Measurements from ENCODE around the gene TUBB2B. TPM values are rescaled to one million over a fixed set of nuclear protein-coding genes. Genes with fewer than 3 reads are reported as not detected.

TUBB2B gene
- total and polyA plus RNA-seq, 9 of the 15 experiments (the other 6 are each of a cell fraction or from before 2014, with no cell fraction given) = 0.11 to 9.7 (median 4.6) TPM

GRCh38 chr6:3273707-3274521 is 46.5 kb upstream of the TUBB2B start (continued):
- TF ChIP-seq GABPA (tag; conservative IDR thresholded peaks at IDR 0.05; ENCODE audit: low read depth) = no peak
- no peak for TF ChIP-seq ZNF699 (CRISPR knock-in tag; IDR thresholded peaks at IDR 0.05; ENCODE audit: insufficient replicate concordance)
- no peak for TF ChIP-seq SAP30 (IDR thresholded peaks at IDR 0.05; ENCODE audit: borderline replicate concordance, insufficient read depth, low read depth, low read length, poor library complexity, severe bottlenecking)

GRCh38 chr6:3272911-3273547 is 45.6 kb upstream of the TUBB2B start:
- Histone ChIP-seq H3K4me1 (replicated peaks in 1 of 2; ENCODE audit: control insufficient read depth in 2 of 2, insufficient read depth in 2 of 2, low read length in 2 of 2) (peaks cover 0 to 7% of the 10 kb centered on the region in 2 experiments; a peak in 2 of 5 replicates), H3K4me3 (no peak overlapping the region), H3K36me3 (ENCODE audit: control insufficient read depth, insufficient read depth, low read length) (peaks cover 54% of the 10 kb centered on the region), H3K27me3 (ENCODE audit: control insufficient read depth in 2 of 2, insufficient read depth in 2 of 2, low read length in 2 of 2) (no peaks in the 10 kb centered on the region), H3K9me3 (replicated peaks; ENCODE audit: control insufficient read depth, insufficient read depth, low read depth, low read length) (no peaks in the 10 kb centered on the region), H3K9ac (ENCODE audit: insufficient read depth in 1 of 2, low read depth in 2 of 2, low read length in 2 of 2) (0 out of 4 replicates have a peak overlapping the region, but pooled peaks of 1 of the 2 experiments have one; percentile 31), H3K27ac (ENCODE audit: extremely low read depth, low read depth, low read length) (no peak overlapping the region), H3K9me1 (ENCODE audit: control insufficient read depth, insufficient read depth, low read length) (peaks cover 3% of the 10 kb centered on the region), H3K4me2 (ENCODE audit: insufficient read depth, low read length) (no peak overlapping the region), H2AFZ (ENCODE audit: low read depth, low read length) (no peak overlapping the region), H3K79me2 (ENCODE audit: control insufficient read depth, insufficient read depth, low read length) (peaks cover 8% of the 10 kb centered on the region; the same call in 2 of the 3 replicates), H4K20me1 (replicated peaks; ENCODE audit: control insufficient read depth, insufficient read depth, low read length) (no peaks in the 10 kb centered on the region; the same call in 1 of the 2 replicates)
- CTCF ChIA-PET (ENCODE audit: low intra/inter-chr PET ratio) = no interaction called here
- in situ Hi-C loops (cut with MboI) (loop anchor here (5.0 to 10.0 kb wide), 2 partner anchors 459 to 742 kb away; no protein-coding TSS in a partner anchor), intact Hi-C loops (cut with micrococcal nuclease) (no loop called here)
- FAIRE-seq (no peak), ATAC-seq (no peak), DNase-seq (ENCODE audit: extremely low read depth in 1 of 4, low spot score in 3 of 4) (no peak)
- BruUV-seq (replicated peaks) = no TSS peak
- WGBS (ENCODE audit: insufficient coverage, low coverage, missing lambda C conversion rate) = 92% methylated on average over 30 of the region's 32 CpGs
- POLR2A ChIA-PET = interaction anchor here (0.6 to 1.4 kb wide), 5 partner anchors 11 to 824 kb away, joined by 3 to 6 read pairs (median 4); partner anchors contain the start of gene PSMG4
- 0 out of 2 replicates have a peak, but pooled peaks have one; percentile 36 for TF ChIP-seq ZBTB33 (CRISPR knock-in tag; IDR thresholded peaks at IDR 0.05)
- 0 out of 2 replicates have a peak, but pooled peaks have one; percentile 31 for TF ChIP-seq RBFOX2 (IDR thresholded peaks at IDR 0.05; ENCODE audit: low read depth, low read length)
- TF ChIP-seq ZZZ3 (IDR thresholded peaks at IDR 0.05) = no peak
- no peak for TF ChIP-seq BRD9 (IDR thresholded peaks at IDR 0.05; ENCODE audit: low read depth, partially characterized antibody)
- no peak for TF ChIP-seq PHF20 (IDR thresholded peaks at IDR 0.05; ENCODE audit: partially characterized antibody)
- TF ChIP-seq NR2F6 (CRISPR knock-in tag; IDR thresholded peaks at IDR 0.05) = no peak
- TF ChIP-seq POLR2G (IDR thresholded peaks at IDR 0.05; ENCODE audit: low read depth, low read length) = peak; percentile 66
- no peak for TF ChIP-seq RBM15 (IDR thresholded peaks at IDR 0.05; ENCODE audit: insufficient read depth, low read length)
- TF ChIP-seq SUPT5H (IDR thresholded peaks at IDR 0.05) = 0 out of 2 replicates have a peak, but pooled peaks have one; percentile 17
- no peak for TF ChIP-seq NCOA4 (IDR thresholded peaks at IDR 0.05; ENCODE audit: partially characterized antibody)
- TF ChIP-seq ZNF184 (CRISPR knock-in tag; IDR thresholded peaks at IDR 0.05) = no peak
- TF ChIP-seq STAG1 (CRISPR knock-in tag; IDR thresholded peaks at IDR 0.05; ENCODE audit: borderline replicate concordance) = no peak
- TF ChIP-seq BRF1 (IDR thresholded peaks at IDR 0.05; ENCODE audit: borderline replicate concordance, extremely low read depth, insufficient read length) = no peak
